T-helper 2 cell treated with Interferon-gamma antibody and Interleukin-4, amounts not matched to agents 5 μg/mL and 100 μg/mL, for 36 hours (primary cell): ENCODE measurements around the gene IL18RAP.
A peak's percentile ranks its signal among the peaks of the same experiment; 100 is the strongest.

Source experiments
- DNase-seq: peaks from one replicate; pipeline ENCODE4 v3.0.0; 2021; ENCODE audit warnings: low spot score
- H3K27ac Mint-ChIP-seq: one replicate; pipeline ENCODE4 v1.8.0; 2021; ENCODE audit warnings: mild to moderate bottlenecking, mixed read lengths
- H3K27me3 Mint-ChIP-seq: one replicate; pipeline ENCODE4 v1.8.0; 2021; ENCODE audit warnings: low read depth, mixed read lengths
- H3K36me3 Mint-ChIP-seq: one replicate; pipeline ENCODE4 v1.8.0; 2021; ENCODE audit warnings: low read depth, mixed read lengths
- H3K4me1 Mint-ChIP-seq: one replicate; pipeline ENCODE4 v1.8.0; 2021; ENCODE audit warnings: low read depth, mixed read lengths
- H3K4me3 Mint-ChIP-seq: one replicate; pipeline ENCODE4 v1.8.0; 2022; ENCODE audit warnings: mild to moderate bottlenecking, moderate library complexity, mixed read lengths
- H3K9me3 Mint-ChIP-seq: one replicate; pipeline ENCODE4 v1.8.0; 2021; ENCODE audit warnings: mixed read lengths

The IL18RAP gene

GRCh38 chr2:102433973-102434654 is 11.2 kb downstream of the IL18RAP start:
- Mint-ChIP-seq H3K27ac (no peak overlapping the region), H3K36me3 (peaks cover 15% of the 10 kb centered on the region), H3K4me3 (no peak overlapping the region), H3K9me3 (peaks cover 7% of the 10 kb centered on the region), H3K27me3 (no peaks in the 10 kb centered on the region), H3K4me1 (peaks cover 42% of the 10 kb centered on the region)
- no peak for DNase-seq

- Mint-ChIP-seq H3K4me3 (no peak overlapping the region), H3K27ac (no peak overlapping the region), H3K27me3 (no peaks in the 10 kb centered on the region), H3K36me3 (peaks cover 9% of the 10 kb centered on the region), H3K9me3 (peaks cover 7% of the 10 kb centered on the region), H3K4me1 (peaks cover 35% of the 10 kb centered on the region)
- DNase-seq: no peak
Observed at GRCh38 chr2:102434655-102435381, 11.9 kb downstream of the IL18RAP start.

- no peaks in the 10 kb centered on the region for H3K9me3 Mint-ChIP-seq
- no peak overlapping the region for H3K27ac Mint-ChIP-seq
- DNase-seq: no peak
- H3K36me3 Mint-ChIP-seq: peaks cover 8% of the 10 kb centered on the region
- H3K4me3 Mint-ChIP-seq: no peak overlapping the region
- H3K27me3 Mint-ChIP-seq: no peaks in the 10 kb centered on the region
- H3K4me1 Mint-ChIP-seq: peaks cover 31% of the 10 kb centered on the region
Observed at GRCh38 chr2:102435741-102436140, 12.8 kb downstream of the IL18RAP start.

GRCh38 chr2:102436323-102436722 is 13.4 kb downstream of the IL18RAP start:
- DNase-seq: peak; percentile 55
- peaks cover 6% of the 10 kb centered on the region for H3K36me3 Mint-ChIP-seq
- H3K4me1 Mint-ChIP-seq: peaks cover 31% of the 10 kb centered on the region
- H3K4me3 Mint-ChIP-seq: no peak overlapping the region
- no peak overlapping the region for H3K27ac Mint-ChIP-seq
- H3K9me3 Mint-ChIP-seq: no peaks in the 10 kb centered on the region
- no peaks in the 10 kb centered on the region for H3K27me3 Mint-ChIP-seq

GRCh38 chr2:102437122-102437521 is 14.2 kb downstream of the IL18RAP start:
- Mint-ChIP-seq H3K4me1 (peaks cover 29% of the 10 kb centered on the region), H3K4me3 (no peak overlapping the region), H3K9me3 (no peaks in the 10 kb centered on the region), H3K27me3 (no peaks in the 10 kb centered on the region), H3K36me3 (peaks cover 4% of the 10 kb centered on the region), H3K27ac (no peak overlapping the region)
- peak; percentile 29 for DNase-seq

- no peak for DNase-seq
- H3K36me3 Mint-ChIP-seq: peaks cover under 1% of the 10 kb centered on the region
- H3K4me1 Mint-ChIP-seq: peaks cover 33% of the 10 kb centered on the region
- H3K27ac Mint-ChIP-seq: no peak overlapping the region
- H3K4me3 Mint-ChIP-seq: no peak overlapping the region
- no peaks in the 10 kb centered on the region for H3K9me3 Mint-ChIP-seq
- no peaks in the 10 kb centered on the region for H3K27me3 Mint-ChIP-seq
Observed at GRCh38 chr2:102438111-102438510, 15.2 kb downstream of the IL18RAP start.

GRCh38 chr2:102438578-102438977 is 15.6 kb downstream of the IL18RAP start:
- Mint-ChIP-seq H3K27me3 (no peaks in the 10 kb centered on the region), H3K27ac (no peak overlapping the region), H3K9me3 (no peaks in the 10 kb centered on the region), H3K4me3 (no peak overlapping the region), H3K36me3 (no peaks in the 10 kb centered on the region), H3K4me1 (peaks cover 34% of the 10 kb centered on the region)
- DNase-seq: peak; percentile 3

- H3K27me3 Mint-ChIP-seq: no peaks in the 10 kb centered on the region
- no peaks in the 10 kb centered on the region for H3K36me3 Mint-ChIP-seq
- peaks cover 30% of the 10 kb centered on the region for H3K4me1 Mint-ChIP-seq
- no peak for DNase-seq
- no peaks in the 10 kb centered on the region for H3K9me3 Mint-ChIP-seq
- H3K27ac Mint-ChIP-seq: no peak overlapping the region
- no peak overlapping the region for H3K4me3 Mint-ChIP-seq
Observed at GRCh38 chr2:102439065-102439695, 16.2 kb downstream of the IL18RAP start.

GRCh38 chr2:102442967-102443828 is 20.2 kb downstream of the IL18RAP start:
- peak overlapping the region; percentile 43 for H3K4me3 Mint-ChIP-seq
- H3K9me3 Mint-ChIP-seq: no peaks in the 10 kb centered on the region
- H3K27ac Mint-ChIP-seq: peak overlapping the region; percentile 37
- peak; percentile 21 for DNase-seq
- H3K4me1 Mint-ChIP-seq: peaks cover 10% of the 10 kb centered on the region
- H3K27me3 Mint-ChIP-seq: no peaks in the 10 kb centered on the region
- no peaks in the 10 kb centered on the region for H3K36me3 Mint-ChIP-seq

- Mint-ChIP-seq H3K27ac (no peak overlapping the region), H3K27me3 (no peaks in the 10 kb centered on the region), H3K4me1 (peaks cover 11% of the 10 kb centered on the region), H3K9me3 (no peaks in the 10 kb centered on the region), H3K4me3 (no peak overlapping the region), H3K36me3 (no peaks in the 10 kb centered on the region)
- no peak for DNase-seq
Observed at GRCh38 chr2:102444233-102444632, 21.3 kb downstream of the IL18RAP start.

GRCh38 chr2:102446936-102447335 is 24.0 kb downstream of the IL18RAP start:
- Mint-ChIP-seq H3K27me3 (no peaks in the 10 kb centered on the region), H3K27ac (no peak overlapping the region), H3K9me3 (no peaks in the 10 kb centered on the region), H3K4me3 (no peak overlapping the region), H3K36me3 (no peaks in the 10 kb centered on the region), H3K4me1 (peaks cover 12% of the 10 kb centered on the region)
- no peak for DNase-seq

- peaks cover under 1% of the 10 kb centered on the region for H3K27me3 Mint-ChIP-seq
- H3K9me3 Mint-ChIP-seq: no peaks in the 10 kb centered on the region
- H3K36me3 Mint-ChIP-seq: no peaks in the 10 kb centered on the region
- H3K27ac Mint-ChIP-seq: no peak overlapping the region
- DNase-seq: peak; percentile 42
- H3K4me3 Mint-ChIP-seq: no peak overlapping the region
- peaks cover 5% of the 10 kb centered on the region for H3K4me1 Mint-ChIP-seq
Observed at GRCh38 chr2:102449370-102449974, 26.5 kb downstream of the IL18RAP start.

GRCh38 chr2:102451968-102452367 is 29.0 kb downstream of the IL18RAP start:
- no peaks in the 10 kb centered on the region for H3K9me3 Mint-ChIP-seq
- H3K27me3 Mint-ChIP-seq: peaks cover 9% of the 10 kb centered on the region
- no peaks in the 10 kb centered on the region for H3K36me3 Mint-ChIP-seq
- H3K27ac Mint-ChIP-seq: no peak overlapping the region
- H3K4me1 Mint-ChIP-seq: peaks cover 6% of the 10 kb centered on the region
- no peak overlapping the region for H3K4me3 Mint-ChIP-seq
- DNase-seq: no peak
